Activated CD8-positive, alpha-beta T cell treated with anti-CD3 and anti-CD28 coated beads for 36 hours (primary cell): ENCODE results near the gene TRIL. TPM values are rescaled to one million over a fixed set of nuclear protein-coding genes. Genes with fewer than 3 reads are reported as not detected.

ENCODE experiments used
- ATAC-seq: fragments of 200-7000 bp; cut with Tn5 transposase; one replicate; pipeline ENCODE4 v1.10.0; 2021; ENCODE audit warnings: mild to moderate bottlenecking, moderate library complexity
- CTCF ChIA-PET: fragments of 350-600 bp; sonication (Branson Sonifier 250); formaldehyde crosslinking; loops from one replicate; lab custom pipeline; 2021; ENCODE audit warnings: antibody characterized with exemption; lab: Charles Lee
- POLR2A ChIA-PET: fragments of 350-600 bp; sonication (Branson Sonifier 250); formaldehyde crosslinking; loops from one replicate; lab custom pipeline; 2021; ENCODE audit warnings: antibody characterized with exemption; lab: Charles Lee
- DNase-seq: peaks from one replicate; pipeline ENCODE4 v3.0.0-alpha.2; 2020
- H3K27ac Mint-ChIP-seq: one replicate; pipeline ENCODE4 v1.8.0; 2021; ENCODE audit warnings: mild to moderate bottlenecking, mixed read lengths
- H3K27me3 Mint-ChIP-seq: one replicate; pipeline ENCODE4 v1.8.0; 2021; ENCODE audit warnings: mixed read lengths
- H3K36me3 Mint-ChIP-seq: one replicate; pipeline ENCODE4 v1.8.0; 2021; ENCODE audit warnings: low read depth, mixed read lengths
- H3K4me1 Mint-ChIP-seq: one replicate; pipeline ENCODE4 v1.8.0; 2021; ENCODE audit warnings: low read depth, mixed read lengths
- H3K4me3 Mint-ChIP-seq: one replicate; pipeline ENCODE4 v1.8.0; 2021; ENCODE audit warnings: mild to moderate bottlenecking, moderate library complexity, mixed read lengths
- H3K9me3 Mint-ChIP-seq: one replicate; pipeline ENCODE4 v1.8.0; 2021; ENCODE audit warnings: mixed read lengths
- CTCF ChIP-seq: fragments of 200-600 bp; IDR thresholded peaks from one replicate; pipeline ENCODE4 v1.8.0; 2022; ENCODE audit warnings: antibody characterized with exemption, mild to moderate bottlenecking
- intact Hi-C: fragments of 100-400 bp; cut with micrococcal nuclease; formaldehyde crosslinking; loops from one replicate; pipeline ENCODE4 v1.10.0; 2022
- total RNA-seq, 2 experiments: library from RNA; stranded (reverse); gene quantifications; one replicate each; pipeline ENCODE4 v1.2.3, GENCODE V29; 2021

TRIL gene
- total RNA-seq, 2 experiments from 2014 or later = not detected

DNA sequence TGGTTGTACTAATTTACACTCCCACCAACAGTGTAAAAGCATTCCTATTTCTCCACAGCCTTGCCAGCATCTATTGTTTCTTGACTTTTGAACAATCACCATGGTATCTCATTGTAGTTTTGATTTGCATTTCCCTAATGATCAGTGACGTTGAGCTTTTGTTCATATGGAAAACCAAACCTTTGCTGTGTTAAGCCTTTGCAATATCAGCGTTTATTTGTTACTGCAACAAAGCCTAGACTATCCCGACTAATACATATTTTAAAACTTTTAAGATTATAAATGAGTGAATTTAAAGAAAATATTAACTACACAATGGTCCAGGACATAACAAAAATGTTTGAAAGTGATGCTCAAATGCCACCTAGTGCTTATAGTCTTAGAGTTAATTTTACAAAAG, 26.6 kb downstream of the TRIL start:
- Mint-ChIP-seq H3K4me1 (peaks cover 9% of the 10 kb centered on the region), H3K27ac (no peak overlapping the region), H3K36me3 (no peaks in the 10 kb centered on the region), H3K27me3 (peaks cover 18% of the 10 kb centered on the region), H3K9me3 (no peaks in the 10 kb centered on the region), H3K4me3 (no peak overlapping the region)
- DNase-seq (no peak), ATAC-seq (no peak)
- no peak for TF ChIP-seq CTCF
- ChIA-PET CTCF (interaction anchor here (6.9 kb wide), 1 partner anchor 10 kb away, joined by 43 read pairs; no protein-coding TSS in a partner anchor), POLR2A (no interaction called here)
- intact Hi-C loops = no loop called here

DNA sequence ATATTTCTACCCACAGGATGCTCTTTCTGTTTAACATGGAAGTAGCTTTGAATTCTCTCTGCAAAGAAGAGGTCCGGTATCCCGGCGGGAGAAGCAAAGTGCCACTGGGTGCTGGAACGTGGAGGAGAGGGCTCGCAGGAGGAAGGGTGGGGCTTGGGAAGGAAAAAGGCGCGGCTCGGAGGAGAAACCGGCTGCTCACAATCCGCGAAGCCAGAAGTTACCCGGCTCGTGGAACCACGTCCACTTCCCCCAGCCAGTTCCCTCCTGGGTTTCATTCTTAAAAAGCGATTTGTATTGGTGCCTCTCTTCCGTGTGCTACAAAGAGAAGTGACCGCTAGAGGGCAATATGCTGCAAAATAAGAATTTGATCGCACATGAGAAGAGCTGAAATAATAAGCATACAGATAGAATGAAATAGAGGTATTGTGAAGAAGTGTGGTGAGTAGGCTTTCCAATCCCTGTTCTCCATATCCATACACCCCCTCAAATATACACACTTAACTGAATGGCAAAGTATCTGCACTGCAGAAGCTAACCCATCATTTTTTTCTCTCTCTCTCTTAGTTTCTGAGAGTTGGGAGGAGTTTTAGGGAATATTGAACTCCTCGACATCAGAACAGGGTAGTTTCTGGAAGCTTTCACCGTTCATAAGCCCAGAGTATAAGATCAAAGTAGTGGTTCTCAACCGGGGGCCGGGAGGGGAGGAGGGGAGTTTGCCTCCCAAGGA, 31.1 kb downstream of the TRIL start:
- intact Hi-C loops = no loop called here
- peak; percentile 67 for DNase-seq
- H3K4me3 Mint-ChIP-seq = peak overlapping the region; percentile 78
- TF ChIP-seq CTCF = peak; percentile 75
- H3K4me1 Mint-ChIP-seq = peaks cover 20% of the 10 kb centered on the region
- peaks cover 6% of the 10 kb centered on the region for H3K27me3 Mint-ChIP-seq
- H3K9me3 Mint-ChIP-seq = no peaks in the 10 kb centered on the region
- CTCF ChIA-PET = interaction anchor here (0.6 to 9.8 kb wide), 58 partner anchors 9 to 995 kb away, joined by 3 to 331 read pairs (median 4); partner anchors contain the start of gene TRIL
- POLR2A ChIA-PET = no interaction called here
- peak; percentile 88 for ATAC-seq
- H3K36me3 Mint-ChIP-seq = no peaks in the 10 kb centered on the region
- H3K27ac Mint-ChIP-seq = peak overlapping the region; percentile 51

- POLR2A ChIA-PET = no interaction called here
Observed at GRCh38 chr7:28922624-28923331, 35.4 kb downstream of the TRIL start.

GRCh38 chr7:28921822-28922221, 36.3 kb downstream of the TRIL start:
- intact Hi-C loops = loop anchor here (2.0 kb wide), 2 partner anchors 183 to 487 kb away; no protein-coding TSS in a partner anchor
- ChIA-PET POLR2A (no interaction called here), CTCF (interaction anchor here (0.6 to 9.8 kb wide), 61 partner anchors 9 to 1000 kb away, joined by 3 to 331 read pairs (median 5); partner anchors contain the start of gene TRIL)
- ATAC-seq = peak; percentile 85
- Mint-ChIP-seq H3K4me1 (peaks cover 13% of the 10 kb centered on the region), H3K9me3 (no peaks in the 10 kb centered on the region), H3K27me3 (peaks cover 5% of the 10 kb centered on the region), H3K36me3 (no peaks in the 10 kb centered on the region), H3K4me3 (no peak overlapping the region), H3K27ac (no peak overlapping the region)
- peak; percentile 74 for TF ChIP-seq CTCF
- DNase-seq = peak; percentile 53

More at GRCh38 chr7:28922624-28923331, 35.4 kb downstream of the TRIL start:
- H3K27me3 Mint-ChIP-seq = peaks cover 5% of the 10 kb centered on the region
- no peak overlapping the region for H3K27ac Mint-ChIP-seq
- no peaks in the 10 kb centered on the region for H3K9me3 Mint-ChIP-seq
- TF ChIP-seq CTCF = peak; percentile 92
- ATAC-seq = peak; percentile 58
- no peak overlapping the region for H3K4me3 Mint-ChIP-seq
- no peaks in the 10 kb centered on the region for H3K36me3 Mint-ChIP-seq
- DNase-seq = peak; percentile 81
- H3K4me1 Mint-ChIP-seq = peaks cover 20% of the 10 kb centered on the region
- CTCF ChIA-PET = interaction anchor here (0.6 to 9.8 kb wide), 68 partner anchors 10 to 999 kb away, joined by 3 to 331 read pairs (median 4); partner anchors contain the start of gene TRIL
- intact Hi-C loops = loop anchor here (2.0 kb wide), 2 partner anchors 182 to 486 kb away; no protein-coding TSS in a partner anchor
